Cardiac fibroblast (primary cell): ENCODE data around the gene GCK.

Source experiments
- DNase-seq, 2 donors: peaks; one replicate each; pipeline versions ENCODE4 v3.0.0 to v3.0.0-alpha.2; 2010; ENCODE audit warnings: low read depth in 2 of 2
- H3K4me3 ChIP-seq, 2 donors: replicated peaks in 1 of 2; 1 replicate in 1 of 2; 2 replicates in 1 of 2; pipeline ENCODE4 v1.5.1; 2011; ENCODE audit warnings: low read depth in 2 of 2, low read length in 2 of 2, mild to moderate bottlenecking in 2 of 2, moderate library complexity in 1 of 2
- CTCF ChIP-seq: IDR thresholded peaks from one replicate; pipeline ENCODE4 v1.5.1; 2011; ENCODE audit warnings: low read depth, mild to moderate bottlenecking, low read length, inconsistent platforms

The GCK gene

GRCh38 chr7:44112997-44113763 is 76.1 kb downstream of the GCK start:
- H3K4me3 ChIP-seq, result no peak overlapping the region
- DNase-seq, result no peak
- no peak for TF ChIP-seq CTCF

GRCh38 chr7:44112231-44112996 is 76.8 kb downstream of the GCK start:
- no peak overlapping the region for H3K4me3 ChIP-seq
- DNase-seq, result no peak
- no peak for TF ChIP-seq CTCF

GRCh38 chr7:44111761-44112160 is 77.5 kb downstream of the GCK start:
- H3K4me3 ChIP-seq, result no peak overlapping the region
- no peak for DNase-seq
- no peak for TF ChIP-seq CTCF

GRCh38 chr7:44110719-44111635 is 78.3 kb downstream of the GCK start:
- TF ChIP-seq CTCF, result no peak
- H3K4me3 ChIP-seq, result no peak overlapping the region
- DNase-seq, result no peak

- H3K4me3 ChIP-seq, result no peak overlapping the region
- DNase-seq, result no peak
- no peak for TF ChIP-seq CTCF
Observed at GRCh38 chr7:44109991-44110390, 79.2 kb downstream of the GCK start.
